ENCODE data around the gene AMMECR1L.
A peak's percentile ranks its signal among the peaks of the same experiment; 100 is the strongest.
"Not testable (repeated sequence)": the region's sequence is repeated elsewhere in the genome, so short reads cannot be mapped to it uniquely, and the experiment has no call there.

The AMMECR1L gene

DNA sequence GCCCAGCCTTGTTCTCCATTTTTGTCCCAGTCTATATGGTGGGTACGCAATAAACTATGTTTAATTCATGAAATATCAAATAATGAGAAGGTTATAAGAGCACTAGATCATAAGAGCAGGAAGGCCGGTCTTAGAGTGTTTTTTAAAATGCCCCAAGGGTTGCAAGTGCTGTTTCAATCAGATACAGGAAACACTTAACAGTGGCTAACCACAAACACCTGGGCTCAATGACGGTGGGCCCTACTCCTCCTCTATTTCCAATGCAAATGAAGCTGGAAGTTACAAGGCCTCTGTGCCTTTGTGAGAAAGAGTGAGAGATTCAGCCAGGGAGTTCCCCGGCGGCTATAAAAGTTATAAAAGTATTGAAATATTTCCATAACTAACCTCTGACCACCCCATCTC is 55.9 kb downstream of the AMMECR1L start:
- DNase-seq = no peak

DNA sequence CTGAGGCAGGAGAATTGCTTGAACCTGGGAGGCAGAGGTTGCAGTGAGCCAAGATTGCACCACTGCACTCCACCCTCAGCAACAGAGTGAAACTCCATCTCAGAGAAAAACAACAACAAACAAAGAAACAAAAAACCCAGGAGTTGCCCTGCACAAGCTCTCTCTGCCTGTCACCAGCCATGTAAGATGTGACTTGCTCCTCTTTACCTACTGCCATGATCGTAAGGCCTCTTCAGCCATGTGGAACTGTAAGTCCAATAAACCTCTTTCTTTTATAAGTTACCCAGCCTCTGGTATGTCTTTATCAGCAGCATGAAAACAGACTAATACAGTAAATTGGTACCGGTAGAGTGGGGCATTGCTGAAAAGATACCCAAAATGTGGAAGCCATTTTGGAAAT is 59.0 kb downstream of the AMMECR1L start:
- DNase-seq = not testable (repeated sequence)

DNA sequence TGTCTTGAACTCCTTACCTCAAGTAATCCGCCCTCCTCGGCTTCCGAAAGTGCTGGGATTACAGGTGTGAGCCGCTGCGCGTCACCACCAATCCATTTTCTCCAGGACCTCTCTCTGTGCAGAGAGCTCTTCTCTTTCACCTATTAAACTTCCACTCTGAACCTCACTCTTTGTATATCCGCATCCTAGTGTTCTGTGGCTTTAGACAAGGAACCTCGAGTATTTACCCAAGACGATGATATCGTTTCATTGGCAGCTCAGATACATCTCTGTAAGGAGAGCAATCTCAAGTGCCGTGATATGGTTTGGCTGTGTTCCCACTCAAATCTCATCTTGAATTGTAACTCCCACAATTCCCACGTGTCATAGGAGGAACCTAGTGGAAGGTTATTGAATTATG is 59.7 kb downstream of the AMMECR1L start:
- DNase-seq = no peak

DNA sequence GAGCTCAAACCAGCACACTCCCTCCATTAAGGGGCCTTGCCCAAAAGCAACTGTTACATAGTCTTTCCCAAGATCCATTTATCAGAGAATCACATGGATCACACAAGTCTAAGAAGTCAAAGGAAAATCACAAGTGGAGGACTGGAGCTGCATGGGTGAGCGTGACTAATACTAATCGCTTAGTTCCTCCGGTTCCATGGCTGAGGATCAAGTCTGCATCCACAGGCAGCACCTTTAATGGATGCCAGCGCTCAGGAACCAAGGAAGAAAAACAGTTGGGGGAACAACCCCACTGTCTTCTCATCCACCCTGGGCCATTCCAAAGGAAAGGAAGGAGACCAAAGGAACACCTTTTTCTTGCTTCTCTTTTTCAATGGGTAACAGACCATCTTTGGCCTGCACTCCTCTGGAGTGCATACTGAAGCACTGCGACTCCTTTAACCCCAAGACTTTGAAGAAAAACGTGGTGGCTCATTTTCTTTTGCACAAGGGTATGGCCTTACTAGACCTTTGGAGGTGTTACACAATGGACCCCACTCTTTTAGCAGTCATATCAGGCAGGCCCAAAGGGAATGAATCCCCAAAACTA is 65.6 kb downstream of the AMMECR1L start:
- no peak for DNase-seq

DNA sequence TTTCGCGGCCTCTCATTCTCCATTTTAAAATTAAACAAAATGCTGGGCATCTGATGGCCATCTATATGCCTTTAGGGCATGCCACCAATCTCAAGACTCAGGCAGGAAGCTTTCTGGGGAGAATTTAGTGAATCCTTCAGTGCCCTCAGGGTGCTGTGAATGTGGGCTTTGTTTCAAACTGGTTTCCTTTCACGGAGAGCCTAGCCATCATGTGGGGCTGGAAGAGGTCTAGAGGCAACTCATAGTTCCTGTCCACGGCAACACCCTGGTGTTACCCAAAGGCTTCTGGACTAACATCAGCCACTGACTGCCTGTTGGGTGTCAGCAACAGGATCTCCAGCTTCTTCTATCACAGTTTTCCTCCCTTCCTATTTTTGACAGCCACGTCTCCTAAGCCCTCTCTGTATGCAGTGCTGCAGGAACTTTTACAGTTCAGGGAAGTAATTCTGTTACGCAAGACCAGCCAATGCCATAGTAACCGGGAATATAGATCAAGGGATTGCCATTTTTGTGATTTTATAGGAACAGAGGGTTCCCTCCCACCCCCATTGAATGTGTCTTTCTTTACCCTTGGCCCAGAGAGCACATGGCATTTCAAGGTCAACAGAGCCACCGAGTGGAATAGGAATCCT is 66.8 kb downstream of the AMMECR1L start:
- no peak for DNase-seq

DNA sequence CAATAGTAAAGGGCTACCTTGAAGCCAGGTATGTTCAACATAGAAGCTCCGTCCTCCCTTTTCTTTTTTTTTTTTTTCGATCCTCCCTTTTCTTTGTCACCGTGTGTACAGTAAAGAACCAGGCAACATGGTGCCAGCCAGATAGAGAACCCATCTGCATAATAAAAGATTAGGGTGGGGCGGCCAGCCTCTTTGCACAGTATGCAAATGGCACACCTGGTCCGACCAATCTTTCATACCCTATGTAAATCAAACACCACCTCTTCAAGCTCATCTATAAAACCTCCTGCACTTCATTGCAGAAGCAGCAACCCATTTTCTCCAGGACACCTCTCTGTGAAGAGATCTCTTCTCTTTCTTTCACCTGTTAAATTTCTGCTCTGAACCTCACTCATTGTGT is 67.5 kb downstream of the AMMECR1L start:
- peak; percentile 7 for DNase-seq

DNA sequence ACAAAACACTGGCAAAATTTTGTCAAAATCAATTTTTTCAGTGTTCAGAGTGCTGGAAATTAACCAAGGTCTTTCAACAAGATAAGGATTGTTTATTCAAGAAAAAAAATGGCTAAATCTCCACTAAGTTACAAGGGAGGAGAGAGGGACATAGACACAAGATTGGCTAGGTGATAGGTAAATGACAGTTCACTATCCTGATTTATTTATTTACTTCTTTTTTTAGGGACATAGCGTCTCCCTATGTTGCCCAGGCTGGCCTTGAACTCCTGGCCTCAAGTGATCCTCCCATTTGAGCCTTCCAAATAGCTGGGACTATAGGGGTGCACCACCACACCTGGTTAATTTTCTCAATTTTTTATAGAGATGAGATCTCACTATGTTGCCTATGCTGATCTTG is 71.1 kb downstream of the AMMECR1L start:
- DNase-seq = no peak

DNA sequence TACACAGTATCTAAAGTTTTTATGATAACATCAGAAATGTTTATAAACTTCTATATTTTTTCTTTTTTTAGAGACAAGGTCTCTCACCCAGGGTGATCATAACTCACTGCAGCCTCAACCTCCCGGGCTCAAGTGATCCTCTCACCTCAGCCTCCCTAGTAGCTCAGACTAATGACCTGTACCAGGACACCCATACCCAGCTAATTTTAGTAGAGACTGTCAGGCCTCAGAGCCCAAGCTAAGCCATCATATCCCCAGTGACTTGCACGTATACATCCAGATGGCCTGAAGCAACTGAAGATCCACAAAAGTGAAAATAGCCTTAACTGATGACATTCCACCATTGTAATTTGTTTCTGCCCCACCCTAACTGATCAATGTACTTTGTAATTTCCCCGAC is 73.3 kb downstream of the AMMECR1L start:
- DNase-seq = not testable (repeated sequence)
